ENCODE results near the gene RFX3.
"Not testable (repeated sequence)": the region's sequence is repeated elsewhere in the genome, so short reads cannot be mapped to it uniquely, and the experiment has no call there.

The RFX3 gene

DNA sequence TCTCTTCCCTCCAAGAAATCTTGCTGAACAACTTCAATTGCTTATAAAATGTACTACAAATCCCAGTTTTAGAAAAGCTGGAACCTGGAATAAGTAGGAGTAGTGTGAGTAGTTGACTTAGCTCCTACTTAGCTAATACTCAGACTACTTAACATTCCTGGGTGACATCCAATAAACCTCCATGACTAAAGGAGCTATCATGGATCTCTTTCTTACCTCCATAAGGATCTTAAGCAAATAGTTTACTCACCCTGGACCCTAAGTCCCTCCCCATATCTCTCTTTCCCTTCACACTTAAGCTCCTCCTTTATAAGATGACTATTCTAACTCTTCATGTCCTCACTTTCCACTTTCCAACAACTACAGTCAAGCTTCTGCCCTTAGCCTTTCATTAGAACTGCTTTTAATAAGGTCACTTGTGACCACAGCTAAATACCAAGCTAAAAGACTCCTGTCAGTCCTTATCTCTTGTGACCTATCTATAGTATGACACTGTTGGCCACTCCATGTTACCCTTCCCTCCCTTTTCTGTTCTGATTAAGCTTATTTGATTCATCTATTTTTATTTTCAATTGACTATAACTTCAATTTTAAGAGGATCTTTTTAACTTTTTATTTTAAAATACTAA, 194.9 kb downstream of the RFX3 start:
- Histone ChIP-seq H3K36me3 (no peaks in the 10 kb centered on the region), H3K27me3 (no peaks in the 10 kb centered on the region), H3K4me3 (ENCODE audit: low read depth, low read length) (no peak overlapping the region), H3K9me3 (no peaks in the 10 kb centered on the region), H3K4me1 (no peaks in the 10 kb centered on the region)
- TF ChIP-seq, protein P1, sequence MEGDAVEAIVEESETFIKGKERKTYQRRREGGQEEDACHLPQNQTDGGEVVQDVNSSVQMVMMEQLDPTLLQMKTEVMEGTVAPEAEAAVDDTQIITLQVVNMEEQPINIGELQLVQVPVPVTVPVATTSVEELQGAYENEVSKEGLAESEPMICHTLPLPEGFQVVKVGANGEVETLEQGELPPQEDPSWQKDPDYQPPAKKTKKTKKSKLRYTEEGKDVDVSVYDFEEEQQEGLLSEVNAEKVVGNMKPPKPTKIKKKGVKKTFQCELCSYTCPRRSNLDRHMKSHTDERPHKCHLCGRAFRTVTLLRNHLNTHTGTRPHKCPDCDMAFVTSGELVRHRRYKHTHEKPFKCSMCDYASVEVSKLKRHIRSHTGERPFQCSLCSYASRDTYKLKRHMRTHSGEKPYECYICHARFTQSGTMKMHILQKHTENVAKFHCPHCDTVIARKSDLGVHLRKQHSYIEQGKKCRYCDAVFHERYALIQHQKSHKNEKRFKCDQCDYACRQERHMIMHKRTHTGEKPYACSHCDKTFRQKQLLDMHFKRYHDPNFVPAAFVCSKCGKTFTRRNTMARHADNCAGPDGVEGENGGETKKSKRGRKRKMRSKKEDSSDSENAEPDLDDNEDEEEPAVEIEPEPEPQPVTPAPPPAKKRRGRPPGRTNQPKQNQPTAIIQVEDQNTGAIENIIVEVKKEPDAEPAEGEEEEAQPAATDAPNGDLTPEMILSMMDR (IDR thresholded peaks at IDR 0.05; ENCODE audit: low read depth, low read length), result no peak
- DNase-seq, result no peak

DNA sequence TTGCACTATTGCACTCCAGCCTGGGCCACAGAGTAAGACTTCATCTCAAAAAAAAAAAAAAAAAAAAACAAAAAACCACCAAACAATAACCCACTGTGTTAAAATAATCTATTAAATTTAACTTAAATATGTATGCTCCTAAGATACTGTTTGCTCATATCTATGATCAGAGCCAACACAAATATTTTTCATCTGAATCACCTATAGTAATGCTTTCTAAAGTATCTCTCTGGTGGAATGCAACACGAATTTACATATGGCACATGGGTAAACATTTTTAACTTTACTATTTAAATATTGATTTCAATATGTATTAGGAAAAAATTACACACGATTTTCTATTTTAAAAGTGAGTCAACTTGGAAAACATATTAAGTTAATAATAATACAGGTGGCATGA, 196.4 kb downstream of the RFX3 start:
- H3K4me1 ChIP-seq, result no peaks in the 10 kb centered on the region
- no peak for DNase-seq
- H3K9me3 ChIP-seq, result no peaks in the 10 kb centered on the region
- H3K27me3 ChIP-seq, result no peaks in the 10 kb centered on the region
- no peaks in the 10 kb centered on the region for H3K36me3 ChIP-seq
- TF ChIP-seq, protein P1 (IDR thresholded peaks at IDR 0.05; ENCODE audit: low read depth, low read length), result no peak
- no peak overlapping the region for H3K4me3 ChIP-seq (ENCODE audit: low read depth, low read length)

DNA sequence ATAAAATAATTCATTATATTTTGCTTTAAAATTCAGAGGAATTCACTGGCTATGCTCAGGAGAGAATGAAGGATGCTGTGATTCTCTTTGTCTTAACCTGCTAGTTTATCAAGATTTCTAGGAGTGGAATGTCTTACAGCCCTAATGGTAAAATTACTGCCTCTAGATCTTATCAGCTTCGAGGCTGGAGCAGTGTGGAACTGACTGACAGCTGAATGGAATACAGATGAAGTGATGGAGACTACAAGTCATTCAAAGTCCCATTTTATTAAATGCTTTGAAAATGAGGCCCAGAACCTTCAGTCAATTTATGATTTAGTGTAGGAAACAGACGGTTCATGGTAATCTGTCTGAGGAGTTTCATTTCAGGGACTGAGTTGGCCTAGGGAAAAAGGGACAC, 202.1 kb downstream of the RFX3 start:
- peaks cover 7% of the 10 kb centered on the region for H3K4me1 ChIP-seq
- TF ChIP-seq, protein P1 (IDR thresholded peaks at IDR 0.05; ENCODE audit: low read depth, low read length), result no peak
- H3K27me3 ChIP-seq, result no peaks in the 10 kb centered on the region
- H3K36me3 ChIP-seq, result no peaks in the 10 kb centered on the region
- no peaks in the 10 kb centered on the region for H3K9me3 ChIP-seq
- no peak for DNase-seq
- H3K4me3 ChIP-seq (ENCODE audit: low read depth, low read length), result no peak overlapping the region

DNA sequence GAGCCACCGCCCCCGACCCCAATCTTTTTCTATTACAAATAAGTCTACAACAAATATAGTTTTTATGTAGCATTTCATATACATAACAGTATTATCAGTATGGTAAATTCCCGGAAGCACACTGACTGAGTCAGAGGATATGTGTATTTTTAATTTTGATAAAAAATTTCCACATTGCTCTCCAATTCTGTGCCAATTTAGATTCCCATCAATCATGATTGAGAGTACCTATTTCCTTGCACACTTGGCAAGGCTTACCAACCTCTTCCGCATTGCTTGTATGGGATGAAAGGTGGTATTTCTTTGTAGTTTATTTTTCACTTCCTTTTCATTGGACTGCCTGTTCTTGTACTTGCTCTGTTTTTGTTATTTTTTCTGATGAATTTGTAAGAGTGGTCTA, 204.6 kb downstream of the RFX3 start:
- H3K4me3 ChIP-seq (ENCODE audit: low read depth, low read length), result no peak overlapping the region
- TF ChIP-seq, protein P1 (IDR thresholded peaks at IDR 0.05; ENCODE audit: low read depth, low read length), result no peak
- H3K27me3 ChIP-seq, result no peaks in the 10 kb centered on the region
- no peak for DNase-seq
- H3K9me3 ChIP-seq, result peaks cover 2% of the 10 kb centered on the region; the same call in 1 of the 2 replicates
- H3K4me1 ChIP-seq, result peaks cover 7% of the 10 kb centered on the region
- no peaks in the 10 kb centered on the region for H3K36me3 ChIP-seq

- H3K4me3 ChIP-seq (ENCODE audit: low read depth, low read length); H3K36me3 ChIP-seq; H3K27me3 ChIP-seq: not testable (repeated sequence)
These were observed 213.2 kb downstream of the RFX3 start for GRCh38 chr9:3312595-3312994.

DNA sequence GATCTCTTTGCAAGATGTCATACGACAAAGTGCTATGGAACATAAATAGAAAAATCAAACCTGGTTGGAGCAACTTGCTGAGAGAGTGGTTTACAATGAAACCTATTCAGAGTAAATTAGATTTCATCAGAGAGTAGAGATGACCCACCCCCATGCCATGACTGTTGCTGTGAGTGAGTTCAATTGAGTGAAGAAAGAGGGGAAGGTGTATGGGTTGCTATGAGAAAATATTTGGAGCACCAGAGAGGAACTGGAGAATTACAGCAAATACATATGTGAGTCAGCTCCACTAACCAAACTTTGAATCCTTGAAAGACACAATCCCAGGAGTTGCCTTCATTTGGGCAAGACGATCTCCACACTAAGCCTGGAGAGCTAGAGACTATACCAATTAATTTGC, 217.2 kb downstream of the RFX3 start:
- Histone ChIP-seq H3K9me3 (no peaks in the 10 kb centered on the region), H3K36me3 (no peaks in the 10 kb centered on the region), H3K4me3 (ENCODE audit: low read depth, low read length) (no peak overlapping the region), H3K27me3 (no peaks in the 10 kb centered on the region), H3K4me1 (peaks cover 5% of the 10 kb centered on the region)
- TF ChIP-seq, protein P1 (IDR thresholded peaks at IDR 0.05; ENCODE audit: low read depth, low read length), result no peak
- DNase-seq, result no peak

More at GRCh38 chr9:3312595-3312994, 213.2 kb downstream of the RFX3 start:
- DNase-seq, H3K9me3 ChIP-seq, H3K4me1 ChIP-seq: not testable (repeated sequence)

GRCh38 chr9:3304388-3304787, 221.4 kb downstream of the RFX3 start:
- H3K9me3 ChIP-seq; H3K36me3 ChIP-seq; H3K27me3 ChIP-seq; H3K4me1 ChIP-seq; H3K4me3 ChIP-seq (ENCODE audit: low read depth, low read length); DNase-seq: not testable (repeated sequence)

Measured in BE2C (cell line).